ENCODE results near the gene MRPL37.

DNA sequence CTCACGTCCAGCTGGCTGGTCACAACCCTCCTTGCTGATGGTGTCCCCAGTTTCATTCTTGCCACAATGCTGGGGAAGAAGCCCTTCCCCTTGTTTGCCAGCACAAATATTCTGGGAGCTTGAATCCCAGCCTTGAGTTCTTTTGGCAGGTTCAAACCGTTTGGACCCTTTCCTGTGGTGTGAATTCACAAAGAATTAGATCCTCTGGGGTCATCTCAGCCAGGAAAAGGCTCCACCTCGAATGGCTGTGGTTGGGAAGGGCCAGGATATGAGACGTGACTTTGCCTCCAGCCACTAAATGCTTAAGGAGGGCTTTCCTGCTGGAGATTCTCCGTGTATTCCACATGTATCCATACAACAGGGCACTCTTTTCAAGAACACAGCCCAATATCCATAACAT is 66.9 kb downstream of the MRPL37 start:
- TF ChIP-seq SIRT6 (IDR thresholded peaks at IDR 0.05; ENCODE audit: low read length) (no peak), RAD21 (IDR thresholded peaks at IDR 0.05 in 1 of 2, conservative IDR thresholded peaks at IDR 0.05 in 1 of 2; ENCODE audit: low read depth in 2 of 2, low read length in 2 of 2) (no peak), POLR2A (IDR thresholded peaks at IDR 0.05; ENCODE audit: control extremely low read depth in 1 of 2, low read depth in 2 of 2, low read length in 2 of 2) (no peak), MAFK (IDR thresholded peaks at IDR 0.05; ENCODE audit: low read depth, low read length) (no peak), GABPA (IDR thresholded peaks at IDR 0.05; ENCODE audit: borderline replicate concordance, insufficient read depth, low read length) (no peak), JUND (IDR thresholded peaks at IDR 0.05; ENCODE audit: low read length) (no peak), EZH2 (IDR thresholded peaks at IDR 0.05; ENCODE audit: low read depth, low read length, severe bottlenecking) (no peak), CREB1 (IDR thresholded peaks at IDR 0.05) (no peak), SP2 (IDR thresholded peaks at IDR 0.05; ENCODE audit: low read length) (no peak)
- TF ChIP-seq, protein P1, sequence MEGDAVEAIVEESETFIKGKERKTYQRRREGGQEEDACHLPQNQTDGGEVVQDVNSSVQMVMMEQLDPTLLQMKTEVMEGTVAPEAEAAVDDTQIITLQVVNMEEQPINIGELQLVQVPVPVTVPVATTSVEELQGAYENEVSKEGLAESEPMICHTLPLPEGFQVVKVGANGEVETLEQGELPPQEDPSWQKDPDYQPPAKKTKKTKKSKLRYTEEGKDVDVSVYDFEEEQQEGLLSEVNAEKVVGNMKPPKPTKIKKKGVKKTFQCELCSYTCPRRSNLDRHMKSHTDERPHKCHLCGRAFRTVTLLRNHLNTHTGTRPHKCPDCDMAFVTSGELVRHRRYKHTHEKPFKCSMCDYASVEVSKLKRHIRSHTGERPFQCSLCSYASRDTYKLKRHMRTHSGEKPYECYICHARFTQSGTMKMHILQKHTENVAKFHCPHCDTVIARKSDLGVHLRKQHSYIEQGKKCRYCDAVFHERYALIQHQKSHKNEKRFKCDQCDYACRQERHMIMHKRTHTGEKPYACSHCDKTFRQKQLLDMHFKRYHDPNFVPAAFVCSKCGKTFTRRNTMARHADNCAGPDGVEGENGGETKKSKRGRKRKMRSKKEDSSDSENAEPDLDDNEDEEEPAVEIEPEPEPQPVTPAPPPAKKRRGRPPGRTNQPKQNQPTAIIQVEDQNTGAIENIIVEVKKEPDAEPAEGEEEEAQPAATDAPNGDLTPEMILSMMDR (IDR thresholded peaks at IDR 0.05; ENCODE audit: control extremely low read depth in 1 of 3, insufficient read depth in 1 of 3, low read depth in 1 of 3, low read length in 3 of 3), result no peak
- TF ChIP-seq, protein P2, sequence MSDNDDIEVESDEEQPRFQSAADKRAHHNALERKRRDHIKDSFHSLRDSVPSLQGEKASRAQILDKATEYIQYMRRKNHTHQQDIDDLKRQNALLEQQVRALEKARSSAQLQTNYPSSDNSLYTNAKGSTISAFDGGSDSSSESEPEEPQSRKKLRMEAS (IDR thresholded peaks at IDR 0.05), result no peak

Measured in H1 (cell line).